H1 (cell line): Measurements from ENCODE around the gene HGFAC. TPM values are rescaled to one million over a fixed set of nuclear protein-coding genes. Genes with fewer than 3 reads are reported as not detected.

ENCODE experiments used
- EGR1 ChIP-seq: IDR thresholded peaks from 2 replicates; pipeline ENCODE4 v1.6.1; 2011; ENCODE audit warnings: low read depth, low read length, borderline replicate concordance
- KDM1A ChIP-seq: fragments of 200-600, 300-600 bp; sonication (generic); IDR thresholded peaks from 2 replicates; pipeline ENCODE4 v1.7.1; 2016; ENCODE audit warnings: mild to moderate bottlenecking, low read length, borderline replicate concordance
- NANOG ChIP-seq: IDR thresholded peaks from 2 replicates; pipeline ENCODE4 v1.6.1; 2011; ENCODE audit warnings: low read length, low read depth, mild to moderate bottlenecking, inconsistent platforms; ENCODE audit not compliant: insufficient read depth, poor library complexity, severe bottlenecking
- POU5F1 ChIP-seq: IDR thresholded peaks from 2 replicates; pipeline ENCODE4 v1.6.1; 2011; ENCODE audit warnings: low read depth, mild to moderate bottlenecking, low read length, moderate library complexity
- SIN3A ChIP-seq, 2 experiments: IDR thresholded peaks in 1 of 2; conservative IDR thresholded peaks in 1 of 2; 2 replicates each; pipeline ENCODE4 v1.6.1; 2011 to 2012; ENCODE audit warnings: low read length in 2 of 2, improper control_type of control experiment in 1 of 2, low read depth in 1 of 2, mild to moderate bottlenecking in 1 of 2
- polyA plus RNA-seq, 7 experiments: library from polyadenylated mRNA; depleted of rRNA in 3 of 7; stranded (reverse) in 5 of 7; unstranded in 2 of 7; fragments of >200 nt in 5 of 7; fragments of 200-250 nt in 2 of 7; gene quantifications; 1 replicate in 5 of 7; 2 replicates in 1 of 7; 4 replicates in 1 of 7; pipeline versions ENCODE4 v1.2.1 to v1.2.3, GENCODE V29; 2011 to 2013; ENCODE audit warnings: missing spikeins in 2 of 7, mixed read lengths in 2 of 7
- total RNA-seq: library from RNA; stranded (reverse); fragmentation: NEBNext Ultra II Directional; extraction: Animal tissue kit (Norgen Biotek cat#: 25700); gene quantifications from 2 replicates; pipeline ENCODE4 v1.2.1, GENCODE V29; 2021

HGFAC gene
- total and polyA plus RNA-seq, 2 of the 8 experiments (the other 6 are each of a cell fraction or from before 2014, with no cell fraction given): 0.14 to 0.15 TPM

GRCh38 chr4:3492741-3493719, 51.3 kb downstream of the HGFAC start (continued):
- TF ChIP-seq POU5F1 (no peak), EGR1 (no peak), NANOG (no peak), KDM1A (no peak), SIN3A (conservative IDR thresholded peaks at IDR 0.05 in 1 of 2, IDR thresholded peaks at IDR 0.05 in 1 of 2; ENCODE audit: low read depth in 1 of 2, low read length in 2 of 2) (no peak)
